Measurements from ENCODE around the gene TEX101.

- TF ChIP-seq, protein P1, sequence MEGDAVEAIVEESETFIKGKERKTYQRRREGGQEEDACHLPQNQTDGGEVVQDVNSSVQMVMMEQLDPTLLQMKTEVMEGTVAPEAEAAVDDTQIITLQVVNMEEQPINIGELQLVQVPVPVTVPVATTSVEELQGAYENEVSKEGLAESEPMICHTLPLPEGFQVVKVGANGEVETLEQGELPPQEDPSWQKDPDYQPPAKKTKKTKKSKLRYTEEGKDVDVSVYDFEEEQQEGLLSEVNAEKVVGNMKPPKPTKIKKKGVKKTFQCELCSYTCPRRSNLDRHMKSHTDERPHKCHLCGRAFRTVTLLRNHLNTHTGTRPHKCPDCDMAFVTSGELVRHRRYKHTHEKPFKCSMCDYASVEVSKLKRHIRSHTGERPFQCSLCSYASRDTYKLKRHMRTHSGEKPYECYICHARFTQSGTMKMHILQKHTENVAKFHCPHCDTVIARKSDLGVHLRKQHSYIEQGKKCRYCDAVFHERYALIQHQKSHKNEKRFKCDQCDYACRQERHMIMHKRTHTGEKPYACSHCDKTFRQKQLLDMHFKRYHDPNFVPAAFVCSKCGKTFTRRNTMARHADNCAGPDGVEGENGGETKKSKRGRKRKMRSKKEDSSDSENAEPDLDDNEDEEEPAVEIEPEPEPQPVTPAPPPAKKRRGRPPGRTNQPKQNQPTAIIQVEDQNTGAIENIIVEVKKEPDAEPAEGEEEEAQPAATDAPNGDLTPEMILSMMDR (IDR thresholded peaks at IDR 0.05), result no peak
- no peak for TF ChIP-seq POLR2A (IDR thresholded peaks at IDR 0.05)
Observed at GRCh38 chr19:43407416-43408005, 7.2 kb upstream of the TEX101 start.
